PFSK-1 (cell line): Measurements from ENCODE around the gene DOLPP1.

ENCODE experiments used
- FOXP2 ChIP-seq: optimal IDR thresholded peaks from 2 replicates; pipeline ENCODE3; 2011; ENCODE audit warnings: borderline replicate concordance, control low read depth, inconsistent platforms; ENCODE audit not compliant: insufficient read depth; ENCODE audit errors: extremely low read length, extremely low read depth
- POLR2AphosphoS5 ChIP-seq: IDR thresholded peaks from 2 replicates; pipeline ENCODE4 v1.6.1; 2012; ENCODE audit warnings: low read depth, mild to moderate bottlenecking, control low read depth, low read length, moderate library complexity
- SIN3A ChIP-seq: IDR thresholded peaks from 2 replicates; pipeline ENCODE4 v1.6.1; 2012; ENCODE audit warnings: mild to moderate bottlenecking, low read length, moderate library complexity, borderline replicate concordance; ENCODE audit not compliant: insufficient read depth
- TAF1 ChIP-seq: IDR thresholded peaks from 2 replicates; pipeline ENCODE4 v1.6.1; 2012; ENCODE audit warnings: low read length, control low read depth, borderline replicate concordance; ENCODE audit not compliant: insufficient read depth
- TF ChIP-seq, protein P1 (sequence below), 2 experiments: IDR thresholded peaks; 2 replicates each; pipeline versions ENCODE4 v1.6.1 to v1.8.0; 2011 to 2012; ENCODE audit warnings: low read depth in 2 of 2, low read length in 2 of 2, control low read depth in 1 of 2, inconsistent platforms in 1 of 2, mild to moderate bottlenecking in 1 of 2, moderate library complexity in 1 of 2; ENCODE audit not compliant: insufficient read depth in 1 of 2

Gene DOLPP1

DNA sequence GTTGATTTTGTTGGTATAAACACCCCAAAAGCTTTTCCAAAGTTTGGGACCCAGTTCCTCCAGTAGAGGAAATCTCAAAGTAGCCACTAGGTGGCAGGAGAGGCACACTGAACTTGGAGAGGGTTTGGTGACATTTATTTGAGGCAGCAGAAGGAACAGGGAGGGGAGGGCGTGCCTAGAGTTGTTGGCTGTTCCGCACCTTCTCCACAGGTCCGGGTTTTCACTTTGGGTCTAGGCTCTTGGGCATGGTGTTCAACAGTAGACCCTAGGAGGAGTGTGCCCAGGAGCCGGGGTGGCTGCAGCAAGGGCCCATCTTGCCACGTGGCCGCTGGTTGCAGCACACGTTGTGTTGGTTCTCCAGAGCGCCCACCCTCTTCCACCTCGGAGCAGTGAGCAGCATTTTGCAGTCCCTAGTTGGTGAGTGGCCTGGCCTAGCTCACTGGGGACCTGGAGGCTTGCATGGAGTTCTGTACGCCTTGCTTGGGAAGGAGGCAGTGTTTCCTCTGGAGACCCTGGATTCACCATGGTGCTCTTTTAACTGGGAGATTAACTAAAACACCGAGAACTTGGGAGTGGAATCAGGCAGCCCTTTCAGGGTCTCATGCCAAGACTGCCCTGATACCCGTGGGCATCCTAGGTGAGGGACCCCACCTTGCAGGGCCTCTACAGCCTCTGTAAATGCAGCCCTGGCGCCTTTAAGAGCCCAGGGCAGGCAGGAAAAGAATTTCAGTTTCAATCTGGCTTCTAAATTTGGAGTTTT, 58.5 kb downstream of the DOLPP1 start:
- TF ChIP-seq SIN3A = peak; percentile 55; the same call in 1 of the 2 replicates
- TF ChIP-seq, protein P1, sequence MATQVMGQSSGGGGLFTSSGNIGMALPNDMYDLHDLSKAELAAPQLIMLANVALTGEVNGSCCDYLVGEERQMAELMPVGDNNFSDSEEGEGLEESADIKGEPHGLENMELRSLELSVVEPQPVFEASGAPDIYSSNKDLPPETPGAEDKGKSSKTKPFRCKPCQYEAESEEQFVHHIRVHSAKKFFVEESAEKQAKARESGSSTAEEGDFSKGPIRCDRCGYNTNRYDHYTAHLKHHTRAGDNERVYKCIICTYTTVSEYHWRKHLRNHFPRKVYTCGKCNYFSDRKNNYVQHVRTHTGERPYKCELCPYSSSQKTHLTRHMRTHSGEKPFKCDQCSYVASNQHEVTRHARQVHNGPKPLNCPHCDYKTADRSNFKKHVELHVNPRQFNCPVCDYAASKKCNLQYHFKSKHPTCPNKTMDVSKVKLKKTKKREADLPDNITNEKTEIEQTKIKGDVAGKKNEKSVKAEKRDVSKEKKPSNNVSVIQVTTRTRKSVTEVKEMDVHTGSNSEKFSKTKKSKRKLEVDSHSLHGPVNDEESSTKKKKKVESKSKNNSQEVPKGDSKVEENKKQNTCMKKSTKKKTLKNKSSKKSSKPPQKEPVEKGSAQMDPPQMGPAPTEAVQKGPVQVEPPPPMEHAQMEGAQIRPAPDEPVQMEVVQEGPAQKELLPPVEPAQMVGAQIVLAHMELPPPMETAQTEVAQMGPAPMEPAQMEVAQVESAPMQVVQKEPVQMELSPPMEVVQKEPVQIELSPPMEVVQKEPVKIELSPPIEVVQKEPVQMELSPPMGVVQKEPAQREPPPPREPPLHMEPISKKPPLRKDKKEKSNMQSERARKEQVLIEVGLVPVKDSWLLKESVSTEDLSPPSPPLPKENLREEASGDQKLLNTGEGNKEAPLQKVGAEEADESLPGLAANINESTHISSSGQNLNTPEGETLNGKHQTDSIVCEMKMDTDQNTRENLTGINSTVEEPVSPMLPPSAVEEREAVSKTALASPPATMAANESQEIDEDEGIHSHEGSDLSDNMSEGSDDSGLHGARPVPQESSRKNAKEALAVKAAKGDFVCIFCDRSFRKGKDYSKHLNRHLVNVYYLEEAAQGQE (IDR thresholded peaks at IDR 0.05; ENCODE audit: insufficient read depth in 1 of 2, low read depth in 2 of 2, low read length in 2 of 2) = no peak

DNA sequence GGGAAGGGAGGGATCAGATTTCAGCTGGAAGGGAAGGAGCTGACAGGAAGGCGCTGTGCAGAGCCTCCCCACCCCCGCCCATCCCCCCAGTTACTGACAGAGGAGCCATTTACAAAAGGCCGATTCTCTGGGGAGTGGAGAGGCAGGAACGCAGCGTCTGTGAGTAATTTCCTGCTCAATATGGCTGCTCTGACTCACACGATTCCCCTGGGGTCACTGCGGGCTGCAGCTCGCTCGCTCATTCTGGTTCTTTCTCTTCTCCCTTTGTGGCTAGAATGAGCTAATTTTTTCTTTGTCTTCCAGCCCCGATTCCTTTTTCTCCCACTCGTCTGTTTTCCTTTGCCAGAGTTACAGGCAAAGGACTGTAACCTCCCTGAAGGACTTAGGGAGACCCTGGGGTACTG, 59.1 kb downstream of the DOLPP1 start:
- TF ChIP-seq FOXP2 = no peak
- peak; percentile 72; the same call in 1 of the 2 replicates for TF ChIP-seq SIN3A
- peak; percentile 83 for TF ChIP-seq POLR2AphosphoS5
- TF ChIP-seq, protein P1 (IDR thresholded peaks at IDR 0.05; ENCODE audit: insufficient read depth in 1 of 2, low read depth in 2 of 2, low read length in 2 of 2) = peak in 1 of 2 experiments; percentile 75; a peak in 2 of 4 replicates
- TF ChIP-seq TAF1 = peak; percentile 64; the same call in 1 of the 2 replicates
